CD4-positive, CD25-positive, alpha-beta regulatory T cell (primary cell): ENCODE measurements around the gene GRIN2D. TPM values are rescaled to one million over a fixed set of nuclear protein-coding genes. Genes with fewer than 3 reads are reported as not detected.

Source experiments
- ATAC-seq, 2 donors: fragments of 150-1000 bp; cut with Tn5 transposase; one replicate each; pipeline ENCODE4 v1.10.0; 2021; ENCODE audit warnings: low read depth in 2 of 2, moderate number of reproducible peaks in 2 of 2, moderate library complexity in 1 of 2
- DNase-seq, 3 donors: peaks; one replicate each; pipeline versions ENCODE4 v3.0.0 to v3.0.0-alpha.2; 2012 to 2022; ENCODE audit warnings: mixed read lengths in 1 of 3
- H3K27ac ChIP-seq: one replicate; pipeline ENCODE4 v1.7.0; 2013; ENCODE audit warnings: mild to moderate bottlenecking, low read length; ENCODE audit not compliant: insufficient read depth, poor library complexity, severe bottlenecking
- H3K27me3 ChIP-seq: one replicate; pipeline ENCODE4 v1.7.0; 2013; ENCODE audit warnings: low read length; ENCODE audit not compliant: control insufficient read depth, insufficient read depth
- H3K36me3 ChIP-seq: one replicate; pipeline ENCODE4 v1.7.0; 2013; ENCODE audit warnings: mild to moderate bottlenecking, low read length, moderate library complexity; ENCODE audit not compliant: control insufficient read depth, insufficient read depth
- H3K4me1 ChIP-seq: 2 replicates; pipeline ENCODE4 v1.7.0; 2013; ENCODE audit warnings: mild to moderate bottlenecking, low read length; ENCODE audit not compliant: insufficient read depth, control insufficient read depth, poor library complexity, severe bottlenecking
- H3K4me3 ChIP-seq: one replicate; pipeline ENCODE4 v1.7.0; 2013; ENCODE audit warnings: low read depth, mild to moderate bottlenecking, low read length, moderate library complexity
- H3K9me3 ChIP-seq, 2 experiments: 1 replicate in 1 of 2; 2 replicates in 1 of 2; pipeline ENCODE4 v1.7.0; 2013; ENCODE audit warnings: low read length in 2 of 2, mild to moderate bottlenecking in 1 of 2, moderate library complexity in 1 of 2; ENCODE audit not compliant: control insufficient read depth in 2 of 2
- H3K27ac Mint-ChIP-seq, 3 donors: one replicate each; pipeline ENCODE4 v1.8.0; 2020 to 2022; ENCODE audit warnings: mild to moderate bottlenecking in 3 of 3, mixed read lengths in 3 of 3, moderate library complexity in 2 of 3
- H3K27me3 Mint-ChIP-seq: one replicate; pipeline ENCODE4 v1.8.0; 2022; ENCODE audit warnings: mild to moderate bottlenecking, mixed read lengths
- H3K36me3 Mint-ChIP-seq: one replicate; pipeline ENCODE4 v1.8.0; 2020; ENCODE audit warnings: mixed read lengths
- H3K4me1 Mint-ChIP-seq, 4 donors: one replicate each; pipeline ENCODE4 v1.8.0; 2020 to 2022; ENCODE audit warnings: mixed read lengths in 4 of 4, mild to moderate bottlenecking in 1 of 4
- H3K4me3 Mint-ChIP-seq, 4 donors: one replicate each; pipeline ENCODE4 v1.8.0; 2020 to 2022; ENCODE audit warnings: mild to moderate bottlenecking in 4 of 4, mixed read lengths in 4 of 4, moderate library complexity in 3 of 4
- H3K9me3 Mint-ChIP-seq, 7 donors: one replicate each; pipeline ENCODE4 v1.8.0; 2020 to 2022; ENCODE audit warnings: mixed read lengths in 7 of 7, mild to moderate bottlenecking in 3 of 7, moderate library complexity in 2 of 7
- polyA plus RNA-seq, 4 donors: library from polyadenylated mRNA; unstranded; fragments of 300-500 nt; fragmentation: Illumina TruSeq; gene quantifications; one replicate each; pipeline ENCODE4 v1.2.3, GENCODE V29; 2021
- total RNA-seq: library from RNA; stranded (reverse); gene quantifications from one replicate; pipeline ENCODE4 v1.2.3, GENCODE V29; 2022

GRIN2D gene
- not detected for total RNA-seq
- not detected for polyA plus RNA-seq

- peak within 1 kb of the TSS; percentile 66 to 91 (median 82) for H3K4me3 Mint-ChIP-seq
- H3K9me3 Mint-ChIP-seq: peaks cover 0 to 5% (median 0%) of the 10 kb centered on the region in 7 donors
- H3K27me3 Mint-ChIP-seq: peaks cover 51% of the 10 kb centered on the region
- DNase-seq: peak in 2 of 3 donors; percentile 21 to 22
- H3K27ac Mint-ChIP-seq: peak within 1 kb of the TSS in 2 of 3 donors; percentile 69 to 76
- peaks cover 1% of the 10 kb centered on the region for H3K36me3 Mint-ChIP-seq
- Histone ChIP-seq H3K4me3 (no peak within 1 kb of the TSS), H3K27me3 (peaks cover 5% of the 10 kb centered on the region), H3K27ac (no peak within 1 kb of the TSS), H3K9me3 (no peaks in the 10 kb centered on the region), H3K36me3 (peaks cover 2% of the 10 kb centered on the region), H3K4me1 (peaks cover 62% of the 10 kb centered on the region)
- H3K4me1 Mint-ChIP-seq: peaks cover 0 to 49% (median 18%) of the 10 kb centered on the region in 4 donors
- ATAC-seq: no peak
These were observed at the start of gene GRIN2D for GRCh38 chr19:48393559-48394330. Gene GRIN2D (plus strand): TSS chr19:48393668. CDS start chr19:48398393, 4,725 bp downstream.

GRCh38 chr19:48344892-48345291 lies 48.6 kb upstream of the GRIN2D start:
- Mint-ChIP-seq H3K27me3 (no peaks in the 10 kb centered on the region), H3K9me3 (no peaks in the 10 kb centered on the region), H3K27ac (no peak overlapping the region), H3K4me1 (peaks cover 0 to 5% (median 2%) of the 10 kb centered on the region in 4 donors), H3K4me3 (no peak overlapping the region), H3K36me3 (peaks cover 13% of the 10 kb centered on the region)
- no peak for ATAC-seq
- Histone ChIP-seq H3K36me3 (peaks cover 2% of the 10 kb centered on the region), H3K27ac (no peak overlapping the region), H3K9me3 (no peaks in the 10 kb centered on the region), H3K27me3 (no peaks in the 10 kb centered on the region), H3K4me1 (no peaks in the 10 kb centered on the region), H3K4me3 (no peak overlapping the region)
- no peak for DNase-seq

- H3K4me1 ChIP-seq: no peaks in the 10 kb centered on the region
- H3K36me3 ChIP-seq: peaks cover 2% of the 10 kb centered on the region
- no peaks in the 10 kb centered on the region for H3K27me3 Mint-ChIP-seq
- no peaks in the 10 kb centered on the region for H3K27me3 ChIP-seq
- no peak overlapping the region for H3K4me3 ChIP-seq
- DNase-seq: no peak
- H3K4me1 Mint-ChIP-seq: peaks cover 0 to 6% (median 4%) of the 10 kb centered on the region in 4 donors
- no peaks in the 10 kb centered on the region for H3K9me3 Mint-ChIP-seq
- peaks cover 16% of the 10 kb centered on the region for H3K36me3 Mint-ChIP-seq
- no peak overlapping the region for H3K27ac Mint-ChIP-seq
- H3K4me3 Mint-ChIP-seq: no peak overlapping the region
- no peak for ATAC-seq
- no peaks in the 10 kb centered on the region for H3K9me3 ChIP-seq
- no peak overlapping the region for H3K27ac ChIP-seq
These were observed 47.3 kb upstream of the GRIN2D start for GRCh38 chr19:48346191-48346590.

- H3K27me3 ChIP-seq: no peaks in the 10 kb centered on the region
- no peaks in the 10 kb centered on the region for H3K27me3 Mint-ChIP-seq
- peaks cover 0 to 11% (median 5%) of the 10 kb centered on the region in 4 donors for H3K4me1 Mint-ChIP-seq
- H3K36me3 Mint-ChIP-seq: peaks cover 10% of the 10 kb centered on the region
- DNase-seq: no peak
- H3K9me3 ChIP-seq: no peaks in the 10 kb centered on the region
- H3K27ac Mint-ChIP-seq: no peak overlapping the region
- no peaks in the 10 kb centered on the region for H3K9me3 Mint-ChIP-seq
- H3K4me3 Mint-ChIP-seq: no peak overlapping the region
- H3K4me1 ChIP-seq: no peaks in the 10 kb centered on the region
- no peak for ATAC-seq
- H3K27ac ChIP-seq: no peak overlapping the region
- H3K36me3 ChIP-seq: no peaks in the 10 kb centered on the region
- no peak overlapping the region for H3K4me3 ChIP-seq
These were observed 45.4 kb upstream of the GRIN2D start for GRCh38 chr19:48348045-48348444.

GRCh38 chr19:48348737-48349136 lies 44.7 kb upstream of the GRIN2D start:
- Histone ChIP-seq H3K27me3 (no peaks in the 10 kb centered on the region), H3K27ac (no peak overlapping the region), H3K4me3 (no peak overlapping the region), H3K36me3 (no peaks in the 10 kb centered on the region), H3K9me3 (no peaks in the 10 kb centered on the region), H3K4me1 (no peaks in the 10 kb centered on the region)
- Mint-ChIP-seq H3K27me3 (no peaks in the 10 kb centered on the region), H3K27ac (no peak overlapping the region), H3K9me3 (no peaks in the 10 kb centered on the region), H3K36me3 (peaks cover 11% of the 10 kb centered on the region), H3K4me1 (peaks cover 0 to 11% (median 6%) of the 10 kb centered on the region in 4 donors), H3K4me3 (no peak overlapping the region)
- ATAC-seq: no peak
- no peak for DNase-seq

- Mint-ChIP-seq H3K4me1 (peaks cover 0 to 11% (median 6%) of the 10 kb centered on the region in 4 donors), H3K9me3 (no peaks in the 10 kb centered on the region), H3K36me3 (peaks cover 11% of the 10 kb centered on the region), H3K27ac (no peak overlapping the region), H3K4me3 (no peak overlapping the region), H3K27me3 (no peaks in the 10 kb centered on the region)
- Histone ChIP-seq H3K27ac (no peak overlapping the region), H3K36me3 (no peaks in the 10 kb centered on the region), H3K4me1 (no peaks in the 10 kb centered on the region), H3K4me3 (no peak overlapping the region), H3K9me3 (no peaks in the 10 kb centered on the region), H3K27me3 (no peaks in the 10 kb centered on the region)
- no peak for ATAC-seq
- DNase-seq: no peak
These were observed 42.6 kb upstream of the GRIN2D start for GRCh38 chr19:48350856-48351255.

GRCh38 chr19:48351341-48351752 lies 42.1 kb upstream of the GRIN2D start:
- Mint-ChIP-seq H3K9me3 (no peaks in the 10 kb centered on the region), H3K27me3 (no peaks in the 10 kb centered on the region)
- no peaks in the 10 kb centered on the region for H3K9me3 ChIP-seq

GRCh38 chr19:48353677-48354076 lies 39.8 kb upstream of the GRIN2D start:
- H3K4me3 ChIP-seq: no peak overlapping the region
- H3K9me3 ChIP-seq: no peaks in the 10 kb centered on the region
- no peaks in the 10 kb centered on the region for H3K36me3 ChIP-seq
- DNase-seq (no peak), ATAC-seq (no peak)
- no peaks in the 10 kb centered on the region for H3K27me3 ChIP-seq
- no peak overlapping the region for H3K27ac ChIP-seq
- no peaks in the 10 kb centered on the region for H3K4me1 ChIP-seq
- Mint-ChIP-seq H3K27ac (no peak overlapping the region), H3K4me1 (peaks cover 0 to 8% (median 3%) of the 10 kb centered on the region in 4 donors), H3K4me3 (no peak overlapping the region), H3K9me3 (no peaks in the 10 kb centered on the region), H3K27me3 (no peaks in the 10 kb centered on the region), H3K36me3 (peaks cover 7% of the 10 kb centered on the region)

More at GRCh38 chr19:48351341-48351752, 42.1 kb upstream of the GRIN2D start:
- no peaks in the 10 kb centered on the region for H3K4me1 ChIP-seq
- DNase-seq (peak; percentile 59 to 72 (median 61)), ATAC-seq (peak; percentile 68 to 70)
- H3K27me3 ChIP-seq: no peaks in the 10 kb centered on the region
- H3K36me3 Mint-ChIP-seq: peaks cover 11% of the 10 kb centered on the region
- H3K4me1 Mint-ChIP-seq: peaks cover 0 to 11% (median 6%) of the 10 kb centered on the region in 4 donors
- H3K4me3 ChIP-seq: no peak overlapping the region
- H3K27ac Mint-ChIP-seq: no peak overlapping the region
- no peak overlapping the region for H3K27ac ChIP-seq
- H3K4me3 Mint-ChIP-seq: no peak overlapping the region
- H3K36me3 ChIP-seq: no peaks in the 10 kb centered on the region
